ENCODE measurements around the gene INO80D.
"Not testable (repeated sequence)": the region's sequence is repeated elsewhere in the genome, so short reads cannot be mapped to it uniquely, and the experiment has no call there.

INO80D gene

GRCh38 chr2:206015746-206016145 lies 70.2 kb downstream of the INO80D start:
- DNase-seq: not testable (repeated sequence)

GRCh38 chr2:206011795-206012194 lies 74.2 kb downstream of the INO80D start:
- no peak for DNase-seq

- no peak for DNase-seq
Measured at GRCh38 chr2:206011018-206011614, 74.9 kb downstream of the INO80D start.

DNA sequence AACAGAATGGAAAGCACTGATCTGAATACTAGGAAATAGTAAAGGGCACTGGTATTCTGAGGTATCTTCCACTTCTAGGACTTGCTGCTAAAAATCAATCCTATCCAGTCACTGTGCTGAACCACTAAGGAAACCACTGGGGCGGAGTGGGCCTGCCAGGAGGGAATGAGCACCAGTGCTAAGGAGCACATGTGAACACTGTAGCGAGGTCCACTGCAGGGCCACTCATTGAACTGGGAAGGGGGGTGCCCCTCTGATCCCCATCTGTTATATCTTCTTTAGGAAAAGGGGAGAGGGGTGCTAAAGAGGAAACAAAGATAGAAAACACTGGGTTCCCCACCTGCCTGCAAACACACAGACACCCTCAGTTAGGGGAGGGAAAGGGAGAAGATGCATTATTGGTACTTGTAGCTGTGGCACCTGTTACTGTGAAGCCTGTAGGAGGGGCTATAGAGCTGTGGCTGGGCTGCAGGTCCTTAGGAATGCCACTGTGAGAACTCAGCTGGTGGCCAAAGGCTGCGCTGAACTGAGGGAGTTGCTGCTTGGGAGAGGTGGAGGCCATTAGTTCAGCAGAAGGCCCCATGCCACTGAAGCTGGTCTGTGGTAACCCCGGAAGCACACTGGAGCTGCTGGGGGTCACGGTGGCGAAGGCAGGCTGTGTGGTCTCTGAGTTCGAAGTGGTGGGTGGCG lies 81.8 kb downstream of the INO80D start:
- peak; percentile 17 for DNase-seq

GRCh38 chr2:206002440-206002839 lies 83.5 kb downstream of the INO80D start:
- no peak for DNase-seq

- DNase-seq: no peak
Measured at GRCh38 chr2:206001912-206002311, 84.1 kb downstream of the INO80D start.

DNA sequence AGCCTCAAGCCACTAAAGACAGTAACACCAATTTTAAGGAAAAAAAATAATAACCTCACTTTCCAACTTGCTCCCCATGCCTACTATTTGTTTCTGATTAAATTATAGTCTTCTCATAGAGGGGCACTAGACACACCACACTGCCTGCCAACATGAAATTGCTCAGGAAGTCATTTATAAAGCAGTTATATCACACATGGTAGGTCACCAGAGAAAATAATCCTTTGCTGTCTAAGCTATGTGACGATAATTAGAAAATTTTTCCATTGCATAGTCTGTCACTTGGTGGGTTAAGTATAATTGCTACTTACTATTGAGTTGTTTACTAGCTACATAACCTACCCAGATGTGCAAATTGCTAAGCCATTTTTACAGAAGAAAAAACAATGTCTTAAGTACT lies 85.2 kb downstream of the INO80D start:
- DNase-seq: no peak

DNA sequence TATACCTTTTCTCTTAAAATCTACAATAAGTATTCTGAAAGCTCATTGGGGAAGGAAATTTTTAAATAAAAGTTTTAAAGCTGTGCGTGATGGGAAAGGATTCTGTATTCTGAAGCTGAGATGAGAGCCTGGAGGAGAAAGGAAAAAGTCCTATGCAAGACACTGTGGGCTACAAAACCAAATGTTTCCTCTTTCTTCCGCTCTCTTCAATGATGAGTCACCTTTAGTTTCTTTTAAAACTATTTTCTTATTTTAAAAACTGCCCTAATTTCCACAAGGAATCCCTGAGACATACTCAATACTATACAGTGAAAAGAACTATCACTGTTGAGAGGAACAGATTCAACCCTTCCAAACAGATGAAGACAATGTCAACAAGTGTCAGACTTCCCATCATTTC lies 87.4 kb downstream of the INO80D start:
- no peak for DNase-seq

GRCh38 chr2:205996161-205996560 lies 89.8 kb downstream of the INO80D start:
- DNase-seq: no peak

- no peak for DNase-seq
Measured at GRCh38 chr2:205995260-205995659, 90.7 kb downstream of the INO80D start.

DNA sequence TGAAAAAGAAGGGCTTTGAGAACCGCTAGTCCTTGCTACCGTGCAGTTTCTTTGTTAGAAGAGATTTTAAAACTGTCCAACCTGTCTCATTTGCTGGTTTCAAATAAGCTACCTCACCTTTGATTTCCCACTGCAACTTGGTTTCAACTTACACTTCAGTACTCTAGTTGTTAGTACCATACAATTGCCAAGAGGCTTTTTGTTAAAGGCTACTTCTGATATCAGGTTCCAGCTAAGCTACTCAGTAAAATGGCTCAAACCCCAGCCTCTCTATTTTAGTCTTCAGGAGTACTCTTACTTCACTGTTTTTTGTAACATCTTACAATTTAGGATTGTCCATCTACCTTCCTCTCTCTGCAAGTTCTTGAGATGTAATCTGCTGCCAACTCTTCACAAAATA lies 91.6 kb downstream of the INO80D start:
- DNase-seq: no peak

DNA sequence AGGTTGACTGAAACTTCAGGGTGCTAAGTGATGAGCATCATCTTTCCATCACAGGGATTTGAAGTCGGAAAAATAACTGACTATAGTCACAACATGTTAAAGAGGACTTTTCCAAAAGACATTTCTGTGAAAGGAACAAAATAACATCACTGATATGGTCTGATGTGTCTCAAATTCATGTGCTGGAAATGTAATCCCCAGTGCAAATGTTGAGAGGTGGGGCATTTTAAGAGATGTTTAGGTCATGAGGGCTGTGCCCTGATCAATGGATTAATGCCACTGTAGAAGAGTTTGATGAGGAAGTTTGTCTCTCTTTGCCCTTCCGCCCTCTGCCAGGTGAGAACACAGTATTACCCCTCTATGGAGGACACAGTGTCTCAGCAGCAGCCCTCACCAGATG lies 95.9 kb downstream of the INO80D start:
- DNase-seq: no peak

DNA sequence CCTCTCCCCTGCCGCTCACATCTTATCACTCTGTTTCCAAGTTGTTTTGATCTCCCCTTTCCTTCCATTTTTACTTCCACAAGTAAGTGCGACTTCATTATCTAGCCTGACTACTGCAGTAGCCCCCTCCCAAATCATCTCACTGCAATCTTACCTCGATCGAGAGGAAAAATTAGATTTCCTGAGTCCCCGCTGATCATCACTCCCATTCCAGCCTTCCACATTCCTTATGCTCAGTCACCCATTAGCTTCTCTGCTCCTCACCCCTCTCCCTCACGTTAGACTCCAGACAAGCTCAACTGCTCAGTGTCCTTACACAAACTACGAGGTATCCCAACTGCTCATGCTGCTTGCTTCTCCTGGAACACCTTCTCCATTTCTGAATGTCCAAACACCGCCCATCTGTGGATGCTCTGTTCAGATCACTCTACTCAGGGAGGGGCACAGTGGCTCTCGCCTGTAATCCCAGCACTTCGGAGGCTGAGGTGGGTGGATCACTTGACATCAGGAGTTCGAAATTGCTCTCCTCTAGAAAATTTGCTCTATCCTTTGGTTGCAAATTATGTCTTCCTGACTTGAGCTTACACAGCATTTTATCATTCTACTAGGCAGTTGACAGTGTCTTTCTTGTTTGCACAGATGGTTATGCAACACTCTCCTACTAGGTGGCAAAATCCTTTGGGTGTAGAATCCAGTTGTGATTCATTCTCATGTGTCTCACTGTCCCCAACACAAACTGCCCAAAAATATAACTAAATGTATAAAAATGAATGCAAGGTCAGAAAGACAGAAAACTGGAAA lies 96.5 kb downstream of the INO80D start:
- DNase-seq: no peak

DNA sequence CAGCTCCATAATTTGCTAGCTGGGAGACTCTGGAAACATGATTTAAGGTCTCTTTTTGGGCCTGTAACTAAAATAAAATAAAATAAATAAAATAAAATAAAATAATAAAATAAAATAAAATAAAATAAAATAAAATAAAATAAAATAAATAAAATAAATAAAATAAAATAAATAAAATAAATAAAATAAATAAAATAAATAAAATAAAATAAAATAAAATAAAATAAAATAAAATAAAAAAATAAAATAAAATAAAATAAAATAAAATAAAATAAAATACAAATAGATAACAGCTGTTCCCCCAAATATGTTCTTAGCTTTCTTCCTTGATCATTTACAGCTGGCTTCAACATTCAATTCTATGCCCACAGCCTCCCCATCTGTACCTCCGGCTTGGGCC lies 97.3 kb downstream of the INO80D start:
- not testable (repeated sequence) for DNase-seq

GRCh38 chr2:205988274-205988673 lies 97.7 kb downstream of the INO80D start:
- DNase-seq: no peak

GRCh38 chr2:205986334-205986733 lies 99.6 kb downstream of the INO80D start:
- DNase-seq: not testable (repeated sequence)

- DNase-seq: peak; percentile 27
Measured at GRCh38 chr2:205984381-205984780, 101.6 kb downstream of the INO80D start.

GRCh38 chr2:205982776-205983327 lies 103.1 kb downstream of the INO80D start:
- DNase-seq: no peak

DNA sequence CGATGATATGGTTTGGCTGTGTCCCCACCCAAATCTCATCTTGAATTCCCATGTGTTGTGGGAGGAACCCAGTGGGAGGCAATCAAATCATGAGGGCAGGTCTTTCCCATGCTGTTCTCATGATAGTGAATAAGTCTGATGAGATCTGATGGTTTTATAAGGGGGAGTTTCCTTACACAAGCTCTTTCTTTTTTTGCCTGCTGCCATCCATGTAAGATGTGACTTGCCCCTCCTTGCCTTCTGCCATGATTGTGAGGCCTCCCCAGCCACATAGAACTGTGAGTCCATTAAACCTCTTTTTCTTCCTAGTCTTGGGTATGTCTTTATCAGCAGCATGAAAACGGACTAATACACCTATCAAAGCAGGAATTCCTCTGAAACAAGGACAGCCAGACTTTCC lies 107.2 kb downstream of the INO80D start:
- not testable (repeated sequence) for DNase-seq

DNA sequence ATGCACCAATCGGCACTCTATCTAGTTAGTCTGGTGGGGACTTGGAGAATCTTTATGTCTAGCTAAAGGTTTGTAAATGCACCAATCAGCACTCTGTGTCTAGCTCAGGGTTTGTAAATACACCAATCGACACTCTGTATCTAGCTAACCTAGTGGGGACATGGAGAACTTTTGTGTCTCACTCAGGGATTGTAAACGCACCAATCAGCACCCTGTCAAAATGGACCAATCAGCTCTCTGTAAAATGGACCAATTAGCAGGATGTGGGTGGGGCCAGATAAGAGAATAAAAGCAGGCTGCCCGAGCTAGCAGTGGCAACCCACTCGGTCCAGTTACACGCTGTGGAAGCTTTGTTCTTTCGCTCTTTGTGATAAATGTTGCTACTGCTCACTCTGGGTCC lies 108.3 kb downstream of the INO80D start:
- not testable (repeated sequence) for DNase-seq

DNA sequence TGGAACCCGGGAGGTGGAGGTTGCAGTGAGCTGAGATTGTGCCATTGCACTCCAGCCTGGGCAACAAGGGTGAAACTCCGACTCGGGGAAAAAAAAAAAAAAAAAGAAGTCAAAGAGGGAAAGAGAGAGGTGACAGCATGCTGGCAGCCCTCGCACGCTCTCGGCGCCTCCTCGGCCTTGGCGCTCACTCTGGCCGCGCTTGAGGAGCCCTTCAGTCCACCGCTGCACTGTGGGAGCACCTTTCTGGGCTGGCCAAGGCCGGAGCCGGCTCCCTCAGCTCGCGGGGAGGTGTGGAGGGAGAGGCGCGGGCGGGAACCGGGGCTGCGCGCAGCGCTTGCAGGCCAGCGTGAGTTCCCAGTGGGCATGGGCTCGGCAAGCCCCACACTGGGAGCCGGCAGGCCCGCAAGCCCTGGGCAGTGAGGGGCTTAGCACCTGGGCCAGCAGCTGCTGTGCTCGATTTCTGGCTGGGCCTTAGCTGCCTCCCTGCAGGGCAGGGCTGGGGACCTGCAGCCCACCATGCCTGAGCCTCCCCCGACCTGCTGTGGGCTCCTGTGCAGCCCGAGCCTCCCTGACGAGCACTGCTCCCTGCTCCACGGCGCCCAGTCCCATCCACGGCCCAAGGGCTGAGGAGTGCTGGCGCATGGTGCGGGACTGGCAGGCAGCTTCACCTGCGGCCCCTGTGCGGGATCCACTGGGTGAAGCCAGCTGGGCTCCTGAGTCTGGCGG lies 108.9 kb downstream of the INO80D start:
- DNase-seq: not testable (repeated sequence)

- DNase-seq: no peak
Measured at GRCh38 chr2:205976120-205976814, 109.7 kb downstream of the INO80D start.

Data from activated CD4-positive, alpha-beta T cell treated with anti-CD3 and anti-CD28 coated beads, Interleukin-2, amount 50 U/mL, for 16 hours (primary cell).